Fibroblast of the aortic adventitia (primary cell): ENCODE results near the gene UQCR10. TPM values are rescaled to one million over a fixed set of nuclear protein-coding genes. Genes with fewer than 3 reads are reported as not detected.
A peak's percentile ranks its signal among the peaks of the same experiment; 100 is the strongest.

Experiments used
- DNase-seq: peaks from one replicate; pipeline ENCODE4 v3.0.0-alpha.2; 2010; ENCODE audit warnings: low read depth
- H3K4me3 ChIP-seq: 2 replicates; pipeline ENCODE4 v1.5.1; 2011; ENCODE audit warnings: low read depth, mild to moderate bottlenecking, control low read depth, low read length, moderate library complexity
- CTCF ChIP-seq: IDR thresholded peaks from 2 replicates; pipeline ENCODE4 v1.5.1; 2011; ENCODE audit warnings: mild to moderate bottlenecking, low read length, control low read depth, inconsistent platforms; ENCODE audit not compliant: insufficient read depth
- total RNA-seq: library from RNA; depleted of rRNA; stranded (reverse); fragments of >200 nt; gene quantifications from 2 replicates; pipeline ENCODE4 v1.2.3, GENCODE V29; 2012; ENCODE audit warnings: low replicate concordance

The UQCR10 gene
- total RNA-seq, 1 donor, result 53.2 TPM

DNA sequence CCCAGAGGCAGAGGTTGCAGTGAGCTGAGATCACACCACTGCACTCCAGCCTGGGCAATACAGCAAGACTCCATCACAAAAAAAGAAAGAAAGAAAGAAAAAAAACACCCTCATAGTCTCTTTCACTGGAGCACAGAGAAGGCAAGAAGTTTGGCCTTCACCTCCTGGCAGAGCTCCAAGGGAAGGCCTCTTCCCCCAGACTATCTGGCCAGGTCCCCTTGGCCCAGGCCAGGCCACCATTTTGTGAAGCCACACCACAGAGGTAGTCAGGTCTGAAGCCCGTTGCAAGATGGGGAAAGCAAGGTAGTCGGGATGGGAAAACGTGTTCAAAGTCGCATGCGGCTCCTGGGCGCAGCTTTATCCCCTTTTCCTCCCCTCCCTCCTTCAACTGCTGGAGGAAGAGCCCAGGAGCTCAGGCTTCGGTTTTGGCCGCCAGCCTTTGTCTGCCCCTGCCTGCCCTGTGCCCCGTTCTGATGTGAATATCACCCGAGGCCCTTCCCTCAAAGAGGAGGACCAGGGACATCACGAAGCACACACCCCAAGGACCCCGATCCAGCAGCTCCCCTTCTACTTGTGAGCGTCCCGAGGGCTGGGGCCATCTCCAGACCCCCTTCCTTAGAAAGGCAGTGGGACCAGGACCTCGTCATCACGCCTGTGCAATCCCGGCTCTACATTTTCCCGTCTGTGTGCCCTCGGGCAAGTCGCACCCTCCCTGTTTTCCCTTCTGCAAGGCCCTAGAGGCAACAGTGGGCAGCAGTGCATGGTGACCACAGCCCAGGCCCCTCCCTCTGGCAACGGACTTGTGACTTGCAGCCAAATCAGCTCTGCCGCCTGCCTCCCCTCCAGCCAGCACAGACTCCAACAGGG, 29.7 kb upstream of the UQCR10 start:
- H3K4me3 ChIP-seq, result no peak overlapping the region
- TF ChIP-seq CTCF, result no peak
- peak; percentile 13 for DNase-seq

DNA sequence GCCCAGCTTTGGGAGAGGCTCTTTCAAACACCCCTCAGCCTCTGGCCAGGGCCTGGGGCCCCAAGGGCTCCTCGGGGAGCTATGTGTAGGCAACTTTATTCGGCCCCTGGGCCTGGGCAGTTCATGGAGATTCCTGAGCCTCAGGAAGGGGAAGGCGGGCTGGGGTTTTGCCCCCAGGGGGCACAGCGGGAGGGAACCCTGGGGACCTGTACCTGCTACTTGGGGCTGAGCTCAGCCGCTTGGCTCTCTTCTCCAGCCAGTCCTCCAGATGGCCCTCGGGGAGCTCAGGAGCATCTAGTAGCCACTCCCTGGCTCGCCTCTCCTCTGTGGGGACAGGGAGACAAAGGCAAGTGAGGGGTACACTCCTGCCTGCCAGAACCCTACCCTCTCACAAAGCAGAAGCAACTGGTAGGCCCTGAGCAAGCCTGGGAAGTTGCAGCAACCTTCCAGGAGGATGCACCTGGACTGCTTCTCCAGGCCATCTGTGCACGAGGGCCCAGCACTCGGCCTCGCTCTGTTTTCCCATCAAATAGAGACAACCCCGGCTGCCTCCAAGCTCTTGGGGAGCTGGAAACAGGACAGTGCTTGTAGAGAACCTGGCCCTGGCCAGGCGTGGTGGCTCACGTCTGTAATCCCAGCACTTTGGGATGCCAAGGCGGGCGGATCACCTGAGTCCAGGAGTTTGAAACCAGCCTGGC, 28.9 kb upstream of the UQCR10 start:
- DNase-seq, result no peak
- H3K4me3 ChIP-seq, result no peak overlapping the region
- TF ChIP-seq CTCF, result no peak

DNA sequence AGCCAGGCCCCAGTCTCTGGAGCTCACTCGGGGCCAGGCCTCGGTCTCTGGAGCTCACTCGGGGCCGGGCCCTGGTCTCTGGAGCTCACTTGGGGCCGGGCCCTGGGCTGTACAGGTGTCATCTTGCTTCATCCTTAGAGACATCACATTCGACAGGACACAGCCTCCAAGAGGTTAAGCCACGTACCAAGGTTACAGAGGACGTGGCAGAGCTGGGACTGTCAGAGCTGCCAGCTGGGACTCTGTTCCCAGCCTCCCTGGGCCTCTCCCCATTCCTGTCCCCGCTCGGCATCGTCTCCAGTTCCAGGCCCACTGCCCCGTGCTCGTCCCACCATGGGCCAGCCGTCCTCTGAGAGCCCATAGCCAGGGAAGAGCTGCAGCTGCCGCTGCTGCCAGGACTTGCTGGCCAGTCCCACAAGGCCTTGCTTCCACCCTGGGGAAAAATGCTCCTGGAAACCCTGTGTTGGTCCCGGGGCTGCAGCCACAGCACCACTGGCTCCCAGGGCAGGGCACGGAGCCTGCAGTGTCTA, 27.8 kb upstream of the UQCR10 start:
- H3K4me3 ChIP-seq, result no peak overlapping the region
- no peak for DNase-seq
- TF ChIP-seq CTCF, result no peak

DNA sequence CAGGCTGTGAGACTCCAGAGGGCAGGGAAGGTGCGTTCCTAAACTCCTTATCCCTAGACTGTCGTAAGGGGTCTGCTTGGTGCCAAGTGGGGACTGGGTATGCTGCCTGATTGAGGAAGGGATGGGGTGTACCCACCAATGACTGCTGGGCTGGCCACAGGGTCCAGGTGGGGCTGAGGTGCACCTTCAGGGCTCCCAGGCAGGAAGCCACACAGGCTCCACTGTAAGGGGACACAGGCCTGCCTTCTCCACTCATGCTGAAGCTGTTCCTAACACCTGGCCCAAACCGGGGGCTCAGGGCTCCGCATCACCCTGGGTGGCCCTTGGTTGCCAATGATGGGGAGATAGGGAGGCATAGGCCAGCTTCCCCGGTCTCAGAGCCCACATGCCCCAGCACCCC, 27.0 kb upstream of the UQCR10 start:
- no peak for DNase-seq
- TF ChIP-seq CTCF, result no peak
- no peak overlapping the region for H3K4me3 ChIP-seq

DNA sequence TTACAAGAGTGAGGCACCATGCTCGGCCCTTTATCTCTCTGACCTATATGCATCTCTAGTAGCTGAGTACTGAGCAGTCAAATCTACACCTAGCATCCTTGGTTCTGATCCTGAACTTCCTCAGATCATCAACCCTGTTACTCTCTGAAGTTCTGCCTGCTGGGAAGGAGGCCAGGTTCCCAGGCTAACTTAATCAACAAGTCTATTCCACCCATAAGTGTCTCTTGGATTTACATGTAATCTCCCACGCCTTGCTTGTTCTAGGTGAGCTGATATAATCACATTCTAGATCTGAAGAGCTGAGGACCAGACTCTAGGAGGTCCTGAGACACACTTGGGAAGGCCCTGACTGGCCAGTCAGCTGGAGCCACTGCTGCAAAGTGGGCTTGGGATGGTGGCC, 25.2 kb upstream of the UQCR10 start:
- no peak for DNase-seq
- no peak overlapping the region for H3K4me3 ChIP-seq
- TF ChIP-seq CTCF, result no peak

DNA sequence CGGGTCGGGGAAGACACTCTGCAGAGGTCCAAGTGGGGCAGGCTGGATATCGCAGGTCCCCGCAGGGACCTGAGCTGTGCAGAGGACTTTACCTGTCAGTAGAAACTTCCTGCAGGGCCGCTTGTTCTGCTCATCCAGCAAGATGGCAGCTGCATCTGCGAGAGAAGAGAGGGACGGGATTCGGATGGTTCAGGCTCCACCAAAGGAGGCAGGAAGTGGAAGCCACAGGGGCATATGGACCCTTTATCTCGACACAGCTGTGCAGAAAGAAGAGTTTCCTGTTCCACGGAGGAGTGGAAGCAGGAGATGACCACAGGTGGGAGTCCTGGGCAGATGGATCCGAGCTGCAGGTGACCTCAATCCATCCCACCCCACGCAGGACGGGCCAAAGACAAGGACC, 24.8 kb upstream of the UQCR10 start:
- DNase-seq, result no peak
- no peak for TF ChIP-seq CTCF
- H3K4me3 ChIP-seq, result no peak overlapping the region
